Tibial nerve (tissue), 4 donors: Measurements from ENCODE around the gene IL34. TPM values are rescaled to one million over a fixed set of nuclear protein-coding genes. Genes with fewer than 3 reads are reported as not detected.
A peak's percentile ranks its signal among the peaks of the same experiment; 100 is the strongest.
"Not testable (repeated sequence)": the region's sequence is repeated elsewhere in the genome, so short reads cannot be mapped to it uniquely, and the experiment has no call there.

ENCODE experiments used
- DNase-seq, 2 donors: peaks; one replicate each; pipeline ENCODE4 v3.0.0-alpha.2; 2019; ENCODE audit warnings: low spot score in 2 of 2
- H3K27ac ChIP-seq, 4 donors: fragments of 200-600 bp; sonication (generic) in 3 of 4; one replicate each; pipeline ENCODE4 v1.5.1; 2017 to 2019; ENCODE audit warnings: mild to moderate bottlenecking in 1 of 4
- H3K27me3 ChIP-seq, 2 donors: fragments of 200-600 bp; sonication (generic) in 1 of 2; one replicate each; pipeline versions ENCODE4 v1.5.1 to v1.6.0; 2017 to 2019
- H3K36me3 ChIP-seq, 3 donors: fragments of 200-600 bp; sonication (generic); one replicate each; pipeline ENCODE4 v1.5.1; 2018 to 2019
- H3K4me1 ChIP-seq, 4 donors: fragments of 200-600 bp; sonication (generic) in 3 of 4; one replicate each; pipeline ENCODE4 v1.5.1; 2017 to 2019
- H3K4me3 ChIP-seq, 4 donors: fragments of 200-600 bp; sonication (generic) in 3 of 4; one replicate each; pipeline ENCODE4 v1.5.1; 2017 to 2019; ENCODE audit warnings: mild to moderate bottlenecking in 1 of 4, moderate library complexity in 1 of 4
- H3K9me3 ChIP-seq, 4 donors: fragments of 200-600 bp; sonication (generic) in 3 of 4; one replicate each; pipeline ENCODE4 v1.5.1; 2017 to 2019
- CTCF ChIP-seq, 5 experiments: fragments of 200-600 bp in 3 of 5; fragments of 450-650 bp in 2 of 5; sonication (generic) in 3 of 5; IDR thresholded peaks; one replicate each; pipeline ENCODE4 v1.5.1; 2016 to 2019; ENCODE audit warnings: antibody characterized with exemption in 5 of 5, mild to moderate bottlenecking in 3 of 5, moderate library complexity in 2 of 5
- EP300 ChIP-seq, 2 donors: sonication (generic); formaldehyde crosslinking; IDR thresholded peaks; one replicate each; pipeline ENCODE4 v1.6.1; 2017; ENCODE audit warnings: antibody characterized with exemption in 2 of 2, mild to moderate bottlenecking in 1 of 2
- POLR2A ChIP-seq, 2 donors: fragments of 450-650 bp; IDR thresholded peaks; one replicate each; pipeline ENCODE4 v1.6.1; 2017; ENCODE audit warnings: antibody characterized with exemption in 2 of 2, mild to moderate bottlenecking in 2 of 2, moderate library complexity in 2 of 2
- WGBS, 2 donors: methylation state at CpG; one replicate each; pipeline ENCODE4 v1.1.5; 2018; 5-methylcytosine and 5-hydroxymethylcytosine counted together
- total RNA-seq, 4 donors: library from RNA; depleted of rRNA; stranded (reverse); fragments of >200 nt; gene quantifications; one replicate each; pipeline ENCODE4 v1.1.0, GENCODE V29; 2016

The IL34 gene
- total RNA-seq, 4 donors from 2014 or later = 49.6 to 89.4 (median 60.9) TPM

GRCh38 chr16:70633617-70634016 is 12.7 kb upstream of the IL34 start:
- H3K27me3 ChIP-seq, DNase-seq, H3K4me3 ChIP-seq: not testable (repeated sequence)
- H3K4me1 ChIP-seq = peaks cover 0 to 62% (median 13%) of the 10 kb centered on the region in 4 donors
- peaks cover 0 to 11% (median 0%) of the 10 kb centered on the region in 4 donors for H3K9me3 ChIP-seq
- peak in 1 of 2 donors; percentile 18 for TF ChIP-seq EP300 (IDR thresholded peaks at IDR 0.05)
- H3K27ac ChIP-seq = peak overlapping the region in 2 of 4 donors; percentile 72 to 80
- H3K36me3 ChIP-seq = peaks cover 0 to 13% (median 0%) of the 10 kb centered on the region in 3 donors
- 56 to 72% methylated on average over 10 of the region's 10 CpGs for WGBS, 2 donors

GRCh38 chr16:70634861-70635260 is 11.5 kb upstream of the IL34 start:
- Histone ChIP-seq H3K27me3 (no peaks in the 10 kb centered on the region), H3K4me1 (peaks cover 0 to 71% (median 15%) of the 10 kb centered on the region in 4 donors), H3K4me3 (no peak overlapping the region), H3K27ac (peak overlapping the region in 3 of 4 donors; percentile 25 to 80 (median 72)), H3K9me3 (peaks cover 0 to 11% (median 0%) of the 10 kb centered on the region in 4 donors), H3K36me3 (peaks cover 0 to 13% (median 0%) of the 10 kb centered on the region in 3 donors)
- WGBS, 2 donors = 55 to 65% methylated on average over 4 of the region's 4 CpGs
- no peak for DNase-seq
- TF ChIP-seq CTCF (IDR thresholded peaks at IDR 0.05) (no peak), POLR2A (IDR thresholded peaks at IDR 0.05) (no peak)

GRCh38 chr16:70635336-70636016 is 10.9 kb upstream of the IL34 start:
- peak overlapping the region in 3 of 4 donors; percentile 25 to 80 (median 72) for H3K27ac ChIP-seq

GRCh38 chr16:70638814-70639792 is 7.3 kb upstream of the IL34 start:
- H3K27me3 ChIP-seq = no peaks in the 10 kb centered on the region
- H3K9me3 ChIP-seq = no peaks in the 10 kb centered on the region
- H3K4me3 ChIP-seq = no peak overlapping the region
- DNase-seq = no peak
- H3K27ac ChIP-seq = peak overlapping the region; percentile 55 to 80 (median 73)
- WGBS, 2 donors = 51 to 56% methylated on average over 18 of the region's 18 CpGs
- peaks cover 0 to 74% (median 12%) of the 10 kb centered on the region in 4 donors for H3K4me1 ChIP-seq
- H3K36me3 ChIP-seq = no peaks in the 10 kb centered on the region
- TF ChIP-seq CTCF (IDR thresholded peaks at IDR 0.05) = no peak
- peak in 1 of 2 donors; percentile 82 for TF ChIP-seq EP300 (IDR thresholded peaks at IDR 0.05)

More at GRCh38 chr16:70635336-70636016, 10.9 kb upstream of the IL34 start:
- 41 to 53% methylated on average over 5 of the region's 5 CpGs for WGBS, 2 donors
- H3K4me1 ChIP-seq = peaks cover 0 to 76% (median 18%) of the 10 kb centered on the region in 4 donors
- no peak overlapping the region for H3K4me3 ChIP-seq
- H3K9me3 ChIP-seq = peaks cover 0 to 10% (median 0%) of the 10 kb centered on the region in 4 donors
- H3K36me3 ChIP-seq = peaks cover 0 to 9% (median 0%) of the 10 kb centered on the region in 3 donors
- DNase-seq = peak; percentile 45 to 58
- TF ChIP-seq POLR2A (IDR thresholded peaks at IDR 0.05) (no peak), EP300 (IDR thresholded peaks at IDR 0.05) (peak in 1 of 2 donors; percentile 77)
- H3K27me3 ChIP-seq = no peaks in the 10 kb centered on the region

- Histone ChIP-seq H3K27me3 (no peaks in the 10 kb centered on the region), H3K36me3 (peaks cover 0 to 9% (median 0%) of the 10 kb centered on the region in 3 donors), H3K4me3 (no peak overlapping the region), H3K27ac (peak overlapping the region in 2 of 4 donors; percentile 2 to 22), H3K4me1 (peaks cover 0 to 67% (median 9%) of the 10 kb centered on the region in 4 donors), H3K9me3 (no peaks in the 10 kb centered on the region)
- 76 to 91% methylated on average over 1 of the region's 1 CpG for WGBS, 2 donors
- TF ChIP-seq EP300 (IDR thresholded peaks at IDR 0.05) = no peak
- TF ChIP-seq CTCF (IDR thresholded peaks at IDR 0.05) = no peak
- no peak for TF ChIP-seq POLR2A (IDR thresholded peaks at IDR 0.05)
- DNase-seq = no peak
Observed at GRCh38 chr16:70642633-70643032, 3.7 kb upstream of the IL34 start.

GRCh38 chr16:70643264-70643663 is 3.1 kb upstream of the IL34 start:
- DNase-seq, H3K9me3 ChIP-seq, H3K27me3 ChIP-seq, H3K36me3 ChIP-seq, H3K4me3 ChIP-seq: not testable (repeated sequence)
- peak overlapping the region in 2 of 4 donors; percentile 1 to 46 for H3K27ac ChIP-seq
- WGBS, 2 donors = 76 to 87% methylated on average over 7 of the region's 7 CpGs
- peaks cover 0 to 67% (median 9%) of the 10 kb centered on the region in 4 donors for H3K4me1 ChIP-seq
